IPS DF 4.7 (cell line): ENCODE data around the gene HTR3B.
"Not testable (repeated sequence)": the region's sequence is repeated elsewhere in the genome, so short reads cannot be mapped to it uniquely, and the experiment has no call there.

ENCODE experiments used
- DNase-seq: peaks from one replicate; pipeline ENCODE4 v3.0.0-alpha.2; 2013; ENCODE audit warnings: low spot score; ENCODE audit errors: extremely low read depth

Gene HTR3B

DNA sequence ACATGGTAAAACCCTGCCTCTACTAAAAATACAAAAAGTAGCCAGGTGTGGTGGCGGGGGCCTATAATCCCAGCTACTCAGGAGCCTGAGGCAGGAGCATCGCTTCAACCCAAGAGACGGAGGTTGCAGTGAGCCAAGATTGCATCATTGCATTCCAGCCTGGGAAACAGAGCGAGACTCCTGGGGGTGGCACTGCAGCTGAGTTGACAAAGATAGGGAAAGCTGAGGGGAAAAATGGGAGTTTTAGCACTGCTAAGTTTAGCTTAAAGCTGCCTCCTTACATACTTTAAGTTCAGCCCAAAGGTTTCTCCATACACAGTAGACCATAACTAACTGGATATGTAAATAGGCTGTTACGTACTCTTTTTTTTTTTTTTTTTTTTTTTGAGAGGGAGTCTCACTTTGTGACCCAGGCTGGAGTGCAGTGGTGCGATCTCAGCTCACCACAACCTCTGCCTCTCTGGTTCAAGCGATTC, 20.2 kb upstream of the HTR3B start:
- no peak for DNase-seq

DNA sequence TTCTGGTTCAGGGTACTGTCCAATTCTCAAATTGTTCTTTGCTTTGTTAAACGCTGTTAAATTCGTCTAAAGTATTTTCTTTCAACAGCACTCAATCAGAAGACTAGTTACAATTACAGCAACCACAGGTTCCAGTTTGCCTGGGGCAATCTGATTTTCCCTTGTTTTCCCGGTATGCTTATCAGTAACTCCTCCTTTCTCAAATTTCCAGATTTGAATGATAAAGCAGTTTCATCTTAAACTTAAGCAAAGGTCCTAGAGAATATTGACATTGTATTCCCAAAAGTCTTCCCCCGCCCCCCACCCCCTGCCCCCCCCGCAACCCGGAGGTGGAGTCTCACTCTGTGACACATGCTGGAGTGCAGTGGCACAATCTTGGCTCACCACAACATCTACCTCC, 18.7 kb upstream of the HTR3B start:
- DNase-seq = no peak

DNA sequence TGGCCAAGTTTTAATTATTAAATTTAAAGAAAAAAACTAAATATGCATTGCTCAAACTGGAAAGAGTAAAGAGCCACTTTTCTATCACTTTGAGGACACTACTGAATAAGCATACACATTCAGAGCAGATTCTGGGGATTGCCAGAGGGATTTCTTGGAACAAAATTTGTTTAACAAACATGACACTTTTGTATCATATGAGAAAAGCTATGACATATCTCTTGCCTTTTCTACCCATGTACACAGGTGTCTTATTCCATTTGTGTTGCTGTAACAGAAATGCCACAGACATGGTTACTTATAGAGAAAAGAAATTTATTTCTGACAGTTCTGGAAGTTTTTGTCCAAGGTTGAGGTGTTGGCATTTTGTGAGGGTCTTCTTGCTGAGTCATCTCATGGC, 15.7 kb upstream of the HTR3B start:
- DNase-seq = no peak

DNA sequence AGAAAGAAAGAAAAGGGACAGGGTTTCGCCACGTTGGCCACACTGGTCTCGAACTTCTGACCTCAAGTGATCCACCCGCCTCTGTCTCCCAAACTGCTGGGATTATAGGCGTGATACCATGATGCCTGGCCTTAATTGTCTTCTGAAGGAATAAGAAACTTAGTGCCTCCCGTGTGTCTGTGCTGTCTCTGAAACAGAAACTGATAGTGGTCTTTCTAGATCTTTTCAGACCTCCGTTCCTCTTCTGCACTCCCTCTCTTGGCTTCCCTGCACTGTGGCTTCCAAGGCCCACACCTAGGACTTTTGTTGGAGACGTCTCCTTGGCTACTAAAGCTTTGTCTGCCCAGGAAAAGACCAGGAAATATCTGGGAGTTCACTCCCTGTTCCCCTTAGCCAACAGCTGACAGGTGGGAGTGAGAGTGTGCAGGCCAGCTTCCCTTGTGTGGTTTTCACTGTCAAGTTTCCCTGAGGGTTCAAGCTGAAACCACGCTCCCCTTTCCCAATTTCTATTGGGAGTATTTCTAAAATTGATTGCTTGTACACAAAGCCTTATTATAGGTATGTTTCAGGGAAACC, 10.1 kb upstream of the HTR3B start:
- no peak for DNase-seq

DNA sequence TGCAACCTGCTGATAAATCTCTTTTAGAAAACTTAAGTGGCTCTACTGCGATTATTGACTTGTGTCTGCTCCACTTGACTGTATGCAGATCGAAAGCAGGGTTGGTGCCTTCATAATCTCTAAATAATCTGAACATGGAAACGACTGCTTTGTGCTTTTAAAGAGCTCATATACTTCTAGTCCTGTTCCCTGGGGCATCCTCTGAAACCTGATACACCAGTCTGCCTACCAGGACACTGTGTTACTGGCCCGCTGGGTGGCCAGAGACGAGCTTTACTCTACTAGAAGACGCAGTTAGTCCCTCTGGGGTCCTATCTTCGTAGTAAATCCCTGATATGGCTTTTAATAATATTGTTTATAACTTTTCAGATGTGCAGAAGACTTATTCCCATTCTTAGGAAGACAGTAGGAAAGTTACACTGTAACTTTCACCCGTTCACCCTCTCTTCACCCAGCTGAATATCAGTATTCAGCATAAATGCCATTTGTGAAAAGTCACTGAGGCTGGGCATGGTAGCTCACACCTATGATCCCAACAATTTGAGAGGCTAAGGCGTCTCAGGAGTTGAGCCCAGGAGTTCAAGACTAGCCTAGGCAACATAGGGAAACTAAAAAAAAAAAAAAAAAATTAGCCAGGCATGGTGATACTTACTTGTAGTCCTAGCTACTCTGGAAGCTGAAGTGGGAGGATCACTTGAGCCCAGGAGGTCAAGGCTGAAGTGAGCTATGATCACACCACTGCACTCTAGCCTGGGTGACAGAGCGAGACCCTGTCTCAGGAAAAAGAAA, 9.0 kb upstream of the HTR3B start:
- no peak for DNase-seq

DNA sequence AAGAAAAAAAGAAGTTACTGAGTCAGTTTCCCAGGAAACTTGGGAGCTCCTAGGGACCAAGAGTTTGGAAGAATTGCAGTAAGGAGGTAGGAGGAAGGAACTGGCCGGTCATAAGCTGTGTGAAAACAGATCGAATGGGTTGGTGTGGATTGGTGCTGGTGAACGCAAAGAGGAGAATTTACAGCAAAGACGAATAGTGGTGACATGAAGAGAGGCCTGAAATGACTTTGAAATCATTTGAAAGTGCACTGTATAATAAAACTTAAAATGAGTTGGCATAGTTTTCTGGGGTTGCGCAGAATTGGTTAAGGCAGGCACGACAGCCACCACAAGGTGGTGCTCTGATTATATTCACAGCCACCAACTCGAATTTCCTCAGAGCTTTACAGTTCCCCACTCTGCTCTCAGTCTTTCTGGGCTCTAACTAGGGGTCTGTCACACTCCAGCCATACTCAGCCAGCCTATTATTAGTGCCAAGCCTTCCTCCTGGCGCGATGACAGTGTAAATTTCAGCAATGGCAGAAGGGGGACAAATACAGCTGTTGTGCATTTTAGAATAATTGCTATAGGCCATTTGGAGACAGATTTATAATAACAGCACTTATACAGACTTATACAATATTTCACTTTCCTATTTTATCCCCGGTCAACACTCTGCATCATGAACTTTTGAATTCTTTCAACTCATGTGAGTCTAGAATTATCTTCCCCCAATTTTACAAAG, 8.3 kb upstream of the HTR3B start:
- no peak for DNase-seq

DNA sequence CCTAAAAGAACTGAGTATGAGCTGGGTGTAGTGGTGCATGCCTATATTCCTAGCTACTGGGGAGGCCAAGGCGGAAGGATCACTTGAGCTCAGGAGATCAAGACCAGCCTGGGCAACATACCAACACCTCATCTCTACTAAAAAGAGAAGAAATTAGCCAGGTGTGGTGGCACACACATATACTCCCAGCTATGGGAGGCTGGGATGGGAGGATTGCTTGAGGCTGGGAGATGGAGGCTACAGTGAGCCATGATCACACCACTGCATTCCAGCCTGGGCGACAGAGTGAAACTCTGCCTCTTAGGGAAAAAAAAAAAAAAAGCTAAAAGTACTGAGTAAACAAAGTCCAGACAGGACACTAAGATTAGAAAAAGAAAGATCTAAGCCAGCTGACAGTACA, 3.5 kb upstream of the HTR3B start:
- no peak for DNase-seq

DNA sequence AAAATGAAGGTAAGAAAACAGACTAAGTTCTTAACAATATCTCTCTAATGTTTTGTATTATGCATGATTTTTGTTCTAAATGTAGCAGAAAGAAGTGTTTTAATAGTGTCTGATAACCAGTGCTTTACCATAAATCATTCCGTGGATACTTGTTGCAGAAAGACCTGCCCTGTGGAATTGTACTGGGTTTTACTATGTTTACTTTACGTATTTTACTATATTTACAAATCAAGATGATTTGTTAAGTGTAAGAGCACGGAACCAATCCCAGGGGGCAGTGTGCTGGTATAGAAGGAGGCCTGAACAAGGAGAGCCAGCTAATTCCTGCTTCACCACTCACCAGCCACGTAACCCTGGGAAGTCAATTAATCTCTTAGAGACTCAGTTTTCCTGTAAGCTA, 1.4 kb downstream of the HTR3B start:
- DNase-seq = no peak

DNA sequence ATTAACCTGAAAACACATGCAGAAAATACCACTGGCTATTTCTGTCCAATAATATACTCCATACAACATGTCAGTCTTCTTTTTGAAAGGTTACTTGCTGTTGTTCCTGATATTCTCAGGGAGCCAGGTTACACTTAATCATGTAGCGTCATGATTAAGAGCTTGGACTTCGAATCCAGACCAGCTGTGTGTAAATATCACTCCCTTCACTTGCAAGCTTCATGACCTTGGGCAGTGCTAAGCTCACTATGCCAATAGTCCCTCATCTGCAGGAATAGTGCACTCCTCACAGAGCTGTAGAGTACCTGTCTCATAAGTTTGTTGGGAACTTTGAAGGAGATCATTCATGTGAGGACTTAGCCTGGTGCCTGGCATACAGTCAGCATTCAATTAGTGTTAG, 1.9 kb downstream of the HTR3B start:
- DNase-seq = no peak

DNA sequence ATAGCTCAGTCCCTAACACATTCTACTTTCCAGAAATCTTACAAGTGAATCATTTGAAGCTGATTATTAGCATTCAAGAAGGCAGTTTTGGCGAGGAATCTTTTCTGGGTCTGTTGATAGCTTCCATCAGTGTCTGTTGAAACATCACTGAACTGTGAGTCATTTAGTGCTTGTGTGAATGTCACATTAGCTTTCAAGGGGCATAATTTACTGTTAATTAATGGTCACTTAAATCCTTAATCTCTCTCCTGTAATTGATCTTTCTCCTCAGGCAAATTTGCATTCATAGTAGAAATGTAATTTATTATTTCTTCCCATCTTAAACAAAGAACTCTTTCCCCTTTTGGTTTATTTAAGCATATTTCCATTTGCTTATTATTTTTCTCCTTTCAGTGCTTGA, 2.6 kb downstream of the HTR3B start:
- DNase-seq = no peak

DNA sequence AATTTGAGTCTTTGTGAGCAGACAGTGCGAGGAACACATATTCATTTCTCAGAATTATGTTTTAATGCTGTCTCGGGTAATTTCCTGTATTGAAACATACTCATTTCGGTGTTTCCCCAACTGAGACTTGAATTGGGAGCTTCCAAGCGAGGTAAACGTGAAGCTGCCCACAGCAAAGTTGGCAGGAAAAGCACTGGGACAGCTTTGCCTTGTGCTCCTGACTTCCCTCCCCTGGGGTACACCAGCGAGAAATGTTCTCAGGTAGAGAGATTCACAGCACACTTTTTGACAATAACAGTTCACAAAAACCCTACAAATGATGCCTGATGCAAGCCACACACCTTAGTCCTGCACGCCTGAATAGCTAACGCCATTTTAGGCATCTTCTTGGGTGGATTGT, 3.1 kb downstream of the HTR3B start:
- DNase-seq = no peak

DNA sequence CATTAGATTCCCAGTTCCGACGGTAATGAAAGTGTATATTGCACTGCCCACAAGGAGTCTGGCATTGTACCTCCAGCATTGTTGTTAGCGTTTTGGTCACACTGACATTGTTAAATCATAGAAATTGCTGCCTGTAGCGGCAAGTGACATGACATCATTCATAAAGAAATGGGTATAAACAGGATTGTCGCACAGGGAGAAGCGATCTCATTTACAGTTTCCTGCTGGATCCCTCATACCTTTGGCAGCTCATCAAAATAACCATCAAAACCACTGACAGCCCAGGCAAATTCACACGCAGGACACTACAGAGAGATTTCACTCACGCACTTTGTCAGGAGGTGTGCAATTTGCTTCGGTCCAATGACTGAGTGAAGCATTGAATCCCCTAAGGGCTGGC, 3.5 kb downstream of the HTR3B start:
- DNase-seq = no peak

DNA sequence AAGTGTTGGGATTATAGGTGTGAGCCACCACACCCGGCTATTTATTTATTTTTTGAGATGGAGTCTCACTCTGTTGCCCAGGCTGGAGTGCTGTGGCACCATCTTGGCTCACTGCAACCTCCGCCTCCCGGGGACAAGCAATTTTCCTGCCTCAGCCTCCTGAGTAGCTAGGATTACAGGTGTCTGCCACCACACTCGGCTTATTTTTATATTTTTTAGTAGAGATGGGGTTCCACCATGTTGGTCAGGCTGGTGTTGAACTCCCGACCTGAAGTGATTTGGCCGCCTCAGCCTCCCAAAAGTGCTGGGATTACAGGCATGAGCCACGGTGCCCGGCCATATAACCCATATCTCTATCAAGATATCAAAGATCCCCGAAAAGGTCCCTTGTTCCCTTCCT, 6.9 kb downstream of the HTR3B start:
- DNase-seq = not testable (repeated sequence)

DNA sequence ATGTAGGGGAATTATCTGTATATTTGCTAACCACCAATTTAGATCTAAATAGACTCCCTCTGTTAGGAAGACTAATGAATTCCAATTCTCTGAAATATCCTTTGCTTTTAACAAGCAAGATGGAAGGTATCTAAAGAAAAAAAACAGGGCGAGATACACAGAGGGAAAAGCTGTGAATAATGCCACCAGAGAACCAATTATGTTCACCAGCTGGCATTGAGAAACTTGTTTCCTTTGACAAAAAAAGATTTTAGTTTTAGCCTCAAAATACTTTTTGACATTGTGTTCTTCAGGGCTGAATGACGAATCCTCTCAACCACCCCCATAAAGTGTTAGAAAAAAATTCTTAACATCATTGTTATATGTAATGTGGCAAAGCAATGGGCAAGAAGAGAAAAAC, 19.0 kb downstream of the HTR3B start:
- DNase-seq = no peak

DNA sequence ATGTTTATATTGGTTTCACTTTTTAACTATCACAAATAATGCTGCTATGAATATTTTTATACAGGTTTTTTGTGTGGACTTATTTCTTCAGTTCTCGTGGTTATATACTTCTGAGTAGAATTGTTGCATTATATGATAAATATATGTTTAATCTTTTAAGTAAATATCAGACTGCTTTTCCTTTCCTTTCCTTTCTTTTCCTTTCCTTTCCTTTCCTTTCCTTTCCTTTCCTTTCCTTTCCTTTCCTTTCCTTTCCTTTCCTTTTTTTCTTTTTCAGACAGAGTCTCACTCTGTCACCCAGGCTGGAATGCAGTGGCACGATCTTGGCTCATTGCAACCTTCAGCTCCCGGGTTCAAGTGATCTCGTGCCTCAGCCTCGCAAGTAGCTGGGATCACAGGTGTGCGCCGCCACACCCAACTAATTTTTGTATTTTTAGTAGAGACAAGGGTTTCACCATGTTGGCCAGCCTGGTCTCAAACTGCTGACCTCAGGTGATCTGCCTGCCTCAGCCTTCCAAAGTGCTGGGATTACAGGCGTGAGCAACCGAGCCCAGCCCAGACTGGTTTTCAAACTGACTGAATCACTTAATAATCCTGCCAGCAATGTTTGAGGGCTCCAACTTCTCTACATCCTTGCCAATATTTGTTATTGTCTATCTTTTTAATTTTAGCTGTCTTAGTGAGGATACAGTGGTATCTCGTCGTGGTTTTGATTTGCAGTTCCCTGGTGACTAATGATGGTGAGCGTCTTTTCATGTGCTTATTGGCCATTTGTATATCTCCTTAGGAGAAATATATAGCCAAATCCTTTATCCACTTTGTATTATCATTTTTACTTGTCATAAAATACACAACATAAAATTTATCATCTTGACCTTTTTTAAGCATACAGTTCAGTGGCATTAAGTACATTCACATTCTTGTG, 21.9 kb downstream of the HTR3B start:
- no peak for DNase-seq

DNA sequence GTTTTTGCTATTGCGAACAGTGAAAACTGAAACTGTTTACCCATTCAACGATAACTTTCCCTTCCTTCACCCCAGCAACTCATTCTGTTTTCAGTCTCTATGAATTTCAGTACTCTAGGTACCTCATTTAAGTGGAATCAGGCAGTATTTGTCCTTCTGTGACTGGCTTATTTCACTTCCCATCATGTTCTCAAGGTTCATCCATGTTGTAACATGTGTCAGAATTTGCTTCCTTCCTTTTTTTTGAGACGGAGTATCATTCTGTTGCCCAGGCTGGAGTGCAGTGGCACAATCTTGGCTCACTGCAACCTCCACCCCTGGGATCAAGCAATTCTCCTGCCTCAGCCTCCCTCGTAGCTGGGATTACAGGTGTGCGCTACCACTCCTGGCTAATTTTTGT, 23.7 kb downstream of the HTR3B start:
- no peak for DNase-seq

DNA sequence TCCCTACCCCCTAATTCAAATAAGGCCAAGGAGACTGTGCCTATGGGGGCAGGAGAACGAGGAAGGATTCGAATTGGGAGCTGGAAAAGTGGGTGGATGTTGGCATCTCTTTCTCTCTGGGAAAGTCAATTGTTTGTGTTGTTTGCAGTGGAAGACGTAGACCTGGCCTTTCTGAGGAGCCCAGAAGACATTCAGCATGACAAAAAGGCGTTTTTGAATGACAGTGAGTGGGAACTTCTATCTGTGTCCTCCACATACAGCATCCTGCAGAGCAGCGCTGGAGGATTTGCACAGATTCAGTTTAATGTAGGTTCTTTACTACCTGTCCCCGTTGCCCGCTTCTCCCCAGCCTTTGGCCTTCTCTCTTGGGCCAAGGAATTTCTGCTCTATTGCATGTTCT, 28.2 kb downstream of the HTR3B start:
- no peak for DNase-seq

DNA sequence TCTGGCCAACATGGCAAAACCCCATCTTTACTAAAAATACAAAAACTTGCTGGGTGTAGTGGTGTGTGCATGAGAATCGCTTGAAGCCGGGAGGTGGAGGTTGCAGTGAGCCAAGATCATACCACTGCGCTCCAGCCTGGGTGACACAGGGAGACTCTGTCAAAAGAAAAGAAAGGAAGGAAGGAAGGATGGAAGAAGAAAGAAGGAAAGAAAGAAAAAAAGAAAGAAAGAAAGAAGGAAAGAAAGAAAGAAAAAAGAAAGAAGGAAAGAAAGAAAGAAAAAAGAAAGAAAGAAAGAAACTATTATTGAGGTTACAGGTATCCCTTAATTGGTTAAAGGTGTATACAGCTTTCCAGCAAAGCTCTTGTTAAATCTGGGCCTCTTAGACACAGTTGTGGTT, 29.6 kb downstream of the HTR3B start:
- not testable (repeated sequence) for DNase-seq

DNA sequence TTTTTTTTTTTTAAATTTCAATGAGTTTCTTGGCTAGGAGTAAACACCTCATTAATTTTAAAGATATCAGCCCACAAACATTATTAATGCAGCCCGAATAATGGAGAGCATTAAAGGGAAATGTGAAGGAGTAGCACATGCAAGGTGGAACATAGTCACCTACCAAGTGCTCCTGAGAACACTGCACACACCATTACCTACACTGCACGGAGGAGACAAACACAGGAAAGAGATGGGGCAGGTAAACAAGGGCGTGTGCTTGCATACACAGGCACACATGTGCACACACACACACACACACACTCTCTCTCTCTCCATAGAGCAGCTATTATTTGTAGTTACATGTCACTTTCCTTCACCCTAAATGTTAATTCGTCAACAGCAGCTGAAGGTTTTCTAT, 30.2 kb downstream of the HTR3B start:
- DNase-seq = no peak

DNA sequence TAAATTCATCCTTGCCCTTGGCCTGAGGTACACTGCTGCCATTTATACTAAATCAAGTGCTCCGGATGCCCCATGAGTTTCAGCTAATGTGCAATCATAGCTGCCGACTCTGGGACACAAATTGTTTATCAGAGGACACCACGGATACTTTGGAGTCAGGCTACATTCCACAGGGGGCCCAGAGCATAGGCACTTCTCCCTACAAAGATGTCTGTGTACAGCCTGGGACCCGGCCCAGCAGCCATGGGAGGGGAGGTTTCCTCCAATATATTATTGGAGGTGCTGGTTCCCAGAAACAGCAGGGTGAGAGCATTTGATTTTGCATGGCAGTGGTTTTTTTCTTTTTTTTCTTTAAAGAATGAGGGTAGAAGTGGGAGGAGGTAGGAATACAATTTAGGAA, 31.3 kb downstream of the HTR3B start:
- DNase-seq = no peak

DNA sequence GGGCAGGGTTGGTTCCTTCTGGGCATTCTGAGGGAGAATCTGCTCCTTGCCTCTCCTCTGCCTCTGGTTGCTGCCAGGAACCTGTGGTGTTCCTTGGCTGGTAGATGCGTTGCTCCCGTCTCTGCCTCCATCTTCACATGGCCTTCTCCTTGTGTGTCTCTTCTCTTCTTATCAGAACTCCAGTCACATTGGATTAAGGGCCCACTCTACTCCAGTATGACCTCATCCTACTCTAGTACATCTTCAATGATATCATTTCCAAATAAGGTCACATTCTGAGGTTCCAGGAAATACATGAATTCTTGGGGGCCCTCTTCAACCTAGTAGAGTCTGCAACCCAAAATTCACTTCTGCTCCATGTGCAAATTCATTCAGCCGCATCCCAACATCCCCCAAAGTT, 33.3 kb downstream of the HTR3B start:
- DNase-seq = no peak

DNA sequence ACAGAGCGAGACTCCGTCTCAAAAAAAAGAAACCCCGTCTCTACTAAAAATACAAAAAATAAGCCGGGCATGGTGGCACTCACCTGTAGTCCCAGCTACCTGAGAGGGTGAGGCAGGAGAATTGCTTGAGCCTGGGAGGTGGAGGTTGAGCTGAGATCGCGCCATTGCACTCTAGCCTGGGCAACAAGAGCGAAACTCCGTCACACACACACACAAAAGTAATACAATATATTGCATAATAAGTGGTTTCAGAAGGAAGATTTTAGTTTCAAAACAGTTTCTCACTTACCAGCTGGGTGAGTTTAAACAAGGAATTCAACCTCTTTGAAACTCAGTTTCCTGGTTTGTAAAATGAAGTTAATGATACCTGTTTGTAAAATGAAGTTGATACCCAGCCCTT, 37.7 kb downstream of the HTR3B start:
- no peak for DNase-seq
